HG03066 (cell line): Measurements from ENCODE around the gene GID8.

Source experiments
- ATAC-seq: cut with Tn5 transposase; IDR thresholded peaks from one replicate; pipeline ENCODE4 v1.9.1; 2021; ENCODE audit warnings: low read depth; ENCODE audit not compliant: unreplicated experiment

GID8 gene

DNA sequence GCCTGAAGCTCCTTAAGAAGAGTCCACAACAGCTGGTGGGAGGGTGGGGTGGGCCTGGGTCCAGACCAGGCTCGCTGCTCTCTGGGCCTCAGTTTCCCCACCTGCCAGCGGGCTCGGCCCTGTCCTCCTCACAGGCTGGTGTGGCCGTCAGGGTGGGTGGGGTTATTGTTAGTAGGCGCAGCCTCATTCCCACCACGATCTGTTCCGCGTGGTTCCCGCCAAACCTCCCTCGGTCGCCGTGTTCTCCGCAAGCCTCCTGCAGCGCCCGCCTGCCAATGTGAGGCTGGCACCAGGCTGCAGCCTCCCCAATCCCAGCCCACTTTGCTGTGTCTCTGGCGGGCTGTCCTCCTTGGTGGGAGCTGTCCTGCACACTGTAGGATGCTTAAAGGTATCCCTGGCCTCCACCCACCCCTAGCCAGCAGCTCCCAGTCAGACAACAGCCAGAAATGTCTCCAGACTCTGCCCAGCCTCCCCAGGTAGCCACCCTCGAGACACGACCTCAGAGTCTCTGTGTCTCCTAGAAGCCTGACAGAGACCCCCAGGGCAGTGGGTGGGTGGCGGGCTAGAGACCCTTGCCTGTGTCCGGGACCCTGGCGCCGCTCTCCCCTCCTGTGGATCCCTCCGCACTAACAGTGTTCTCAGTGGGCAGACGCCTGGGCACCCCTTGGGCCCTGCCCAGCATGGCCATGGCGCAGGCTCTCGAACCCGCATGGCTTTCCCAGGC lies 29.8 kb downstream of the GID8 start:
- no peak for ATAC-seq

DNA sequence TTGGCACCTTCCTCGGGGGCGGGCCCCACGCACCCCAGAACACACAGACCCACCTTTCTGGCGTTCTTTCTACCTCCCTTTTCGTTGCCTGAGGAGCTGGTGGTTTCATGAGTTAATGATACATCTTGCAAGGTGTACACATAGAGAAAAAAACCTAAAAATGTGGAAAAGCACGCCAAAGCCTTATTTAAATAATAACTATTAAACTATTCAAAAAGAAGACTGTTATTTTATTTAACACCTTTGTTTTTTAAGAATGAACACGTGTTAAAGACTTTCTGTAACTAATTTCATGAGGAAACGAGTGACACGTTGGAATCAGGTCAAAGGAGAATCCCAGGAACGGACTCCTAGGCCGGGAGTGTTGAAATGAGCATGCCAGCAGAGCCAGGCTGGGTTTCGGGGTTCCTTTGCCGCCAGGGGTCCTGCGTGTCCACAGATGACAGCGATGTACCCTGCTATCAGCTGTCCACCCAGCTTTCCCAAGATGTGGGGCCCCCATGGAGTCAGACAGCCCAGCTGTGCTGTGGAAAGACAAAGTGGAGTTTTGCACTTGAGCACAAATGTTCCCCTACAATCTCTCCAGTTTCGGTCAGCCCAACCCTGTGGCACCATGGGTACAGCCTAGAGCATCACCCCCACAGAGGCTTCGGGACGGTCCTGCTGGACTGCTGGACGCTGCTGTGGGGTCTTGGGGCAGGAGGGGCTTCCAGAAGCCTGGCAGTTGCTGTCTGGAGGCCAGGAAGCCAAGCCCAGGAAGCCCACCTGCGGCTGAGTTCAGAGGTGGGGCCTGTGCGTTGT lies 30.6 kb downstream of the GID8 start:
- ATAC-seq, result no peak

DNA sequence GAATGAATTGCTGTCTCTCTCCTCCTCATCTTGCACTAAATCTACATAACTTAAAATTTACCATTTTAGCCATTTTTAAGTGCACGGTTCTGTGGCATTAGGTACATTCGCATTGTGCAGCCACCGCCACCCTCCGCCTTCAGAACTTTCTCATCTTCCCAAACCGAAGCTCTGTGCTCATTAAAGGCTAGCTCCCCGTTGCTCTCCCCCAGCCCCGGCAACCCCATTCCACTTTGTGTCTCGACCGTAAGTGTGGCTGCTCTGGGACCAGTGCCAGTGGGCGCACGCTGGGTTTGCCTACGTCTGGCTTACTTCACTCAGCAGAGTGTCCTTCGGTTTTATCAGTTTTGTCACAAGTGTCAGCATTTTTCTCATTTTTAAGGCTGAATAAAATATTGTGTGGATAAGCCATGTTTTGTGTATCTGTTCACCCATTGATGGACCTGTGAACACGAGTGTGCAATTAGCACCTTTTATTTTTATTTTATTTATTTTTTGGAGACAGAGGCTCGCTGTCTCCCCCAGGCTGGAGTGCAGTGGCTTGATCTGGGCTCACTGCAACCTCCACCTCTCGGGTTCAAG lies 31.3 kb downstream of the GID8 start:
- no peak for ATAC-seq

DNA sequence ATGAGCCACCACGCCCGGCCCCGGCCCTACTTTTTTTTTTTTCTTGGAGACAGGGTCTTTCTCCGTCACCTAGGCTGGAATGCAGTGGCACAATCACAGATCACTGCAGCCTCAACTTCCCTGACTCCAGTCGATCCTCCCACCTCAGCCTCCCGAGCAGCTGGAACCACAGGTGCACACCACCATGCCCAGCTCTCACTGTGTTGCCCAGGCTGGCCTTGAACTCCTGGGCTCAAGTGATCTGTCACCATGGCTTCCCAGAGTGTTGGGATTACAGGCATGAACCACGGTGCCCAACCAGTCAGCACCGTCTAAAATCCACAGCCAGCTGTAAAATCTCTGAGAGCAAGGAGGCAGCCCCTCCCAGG lies 32.0 kb downstream of the GID8 start:
- ATAC-seq, result no peak

DNA sequence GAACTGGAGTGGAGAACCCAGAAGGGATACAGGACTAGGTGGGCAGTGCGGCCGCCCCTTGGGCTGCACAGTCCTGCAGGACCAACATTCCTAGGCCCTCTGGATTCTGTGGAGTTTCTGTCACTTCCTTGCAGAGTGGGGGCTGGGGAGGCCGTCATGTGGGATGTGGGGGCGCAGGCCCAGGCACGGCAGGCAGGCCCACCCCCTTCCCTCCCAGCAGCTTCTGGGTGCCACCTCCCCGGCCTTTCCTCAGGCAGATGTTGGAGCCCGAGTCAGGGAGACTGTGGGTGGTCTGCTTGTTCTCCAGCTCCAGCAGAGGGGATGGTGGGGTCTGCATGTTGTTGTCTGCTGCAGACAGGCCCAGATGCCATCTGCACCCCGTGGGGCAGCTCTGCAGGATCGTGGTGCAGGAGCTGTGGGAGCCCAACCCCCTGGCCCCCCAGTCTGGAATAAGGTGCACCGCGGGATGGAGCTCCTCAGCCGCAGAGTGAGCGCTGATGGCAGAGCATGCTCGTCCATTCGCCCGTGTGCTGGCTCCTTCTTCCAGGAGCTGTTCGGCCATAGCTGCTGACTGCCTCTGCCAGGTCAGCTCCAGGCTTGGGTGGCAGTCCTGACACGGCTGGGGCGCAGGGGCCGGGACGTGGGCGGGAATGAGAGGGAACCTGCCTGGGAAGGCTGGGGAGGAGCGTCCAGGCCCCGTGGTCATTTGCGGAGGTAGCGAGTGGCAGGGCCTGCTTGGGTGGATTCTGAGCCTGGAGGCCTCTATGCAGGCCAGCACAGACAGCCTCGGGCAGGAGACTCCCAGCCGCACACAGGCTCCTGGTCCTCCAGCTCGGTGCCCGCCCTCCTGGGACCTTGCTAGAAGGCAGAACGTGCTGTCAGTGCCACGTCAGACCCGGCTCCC lies 32.6 kb downstream of the GID8 start:
- no peak for ATAC-seq

DNA sequence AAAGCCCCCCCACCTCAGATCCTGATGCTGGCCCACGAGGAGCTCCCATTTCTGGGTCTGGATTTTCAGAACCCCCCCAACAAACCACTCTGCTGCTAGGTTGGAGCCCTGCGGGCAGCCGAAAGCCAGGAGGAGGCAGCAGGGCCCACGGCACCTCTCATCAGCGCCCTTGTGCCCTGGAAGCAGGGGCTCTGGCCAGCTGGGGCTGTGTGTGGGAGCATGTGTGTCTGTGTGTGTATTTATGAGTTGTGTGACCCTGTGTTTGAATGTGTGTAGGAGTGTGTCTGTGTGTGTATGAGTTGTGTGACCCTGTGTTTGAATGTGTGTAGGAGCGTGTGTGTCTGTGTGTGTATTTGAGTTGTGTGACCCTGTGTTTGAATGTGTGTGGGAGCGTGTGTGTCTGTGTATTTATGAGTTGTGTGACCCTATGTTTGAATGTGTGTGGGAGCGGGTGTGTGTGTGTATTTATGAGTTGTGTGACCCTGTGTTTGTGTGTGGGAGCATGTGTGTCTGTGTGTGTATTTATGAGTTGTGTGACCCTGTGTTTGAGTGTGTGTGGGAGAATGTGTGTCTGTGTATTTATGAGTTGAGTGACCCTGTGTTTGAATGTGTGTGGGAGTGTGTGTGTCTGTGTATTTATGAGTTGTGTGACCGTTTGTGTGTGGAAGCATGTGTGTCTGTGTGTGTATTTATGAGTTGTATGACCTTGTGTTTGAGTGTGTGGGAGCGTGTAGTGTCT lies 33.4 kb downstream of the GID8 start:
- ATAC-seq, result no peak

DNA sequence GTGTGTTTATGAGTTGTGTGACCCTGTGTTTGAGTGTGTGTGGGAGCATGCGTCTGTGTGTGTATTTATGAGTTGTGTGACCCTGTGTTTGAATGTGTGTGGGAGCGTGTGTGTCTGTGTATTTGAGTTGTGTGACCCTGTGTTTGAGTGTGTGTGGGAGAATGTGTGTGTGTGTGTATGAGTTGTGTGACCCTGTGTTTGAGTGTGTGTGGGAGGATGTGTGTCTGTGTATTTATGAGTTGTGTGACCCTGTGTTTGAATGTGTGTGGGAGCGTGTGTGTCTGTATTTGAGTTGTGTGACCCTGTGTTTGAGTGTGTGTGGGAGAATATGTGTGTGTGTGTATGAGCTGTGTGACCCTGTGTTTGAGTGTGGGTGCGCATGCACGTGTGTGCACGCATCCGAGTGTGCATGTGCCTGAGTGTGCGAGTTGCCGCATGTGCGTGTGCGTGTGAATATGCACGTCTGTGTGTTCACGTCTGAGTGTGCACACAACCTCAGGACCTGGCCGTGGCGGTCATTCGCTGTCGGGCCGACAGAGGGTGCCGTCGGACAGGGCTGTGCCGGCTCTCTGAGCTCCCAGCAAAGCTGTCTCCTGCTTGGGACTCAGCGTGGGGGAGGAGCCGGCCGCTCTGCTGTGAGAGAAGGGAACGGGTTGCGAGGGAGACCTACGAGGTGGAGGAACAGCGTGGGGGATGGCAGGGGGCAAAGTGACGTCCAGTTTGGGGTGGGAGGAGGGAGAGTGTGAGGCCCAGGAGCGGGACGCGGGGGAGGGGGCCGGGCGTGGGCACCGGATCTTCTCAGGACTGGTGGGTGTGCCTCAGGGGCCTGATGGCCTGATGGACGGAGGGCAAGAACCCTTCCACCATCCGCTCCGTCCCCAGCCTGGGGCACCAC lies 34.2 kb downstream of the GID8 start:
- ATAC-seq, result no peak

DNA sequence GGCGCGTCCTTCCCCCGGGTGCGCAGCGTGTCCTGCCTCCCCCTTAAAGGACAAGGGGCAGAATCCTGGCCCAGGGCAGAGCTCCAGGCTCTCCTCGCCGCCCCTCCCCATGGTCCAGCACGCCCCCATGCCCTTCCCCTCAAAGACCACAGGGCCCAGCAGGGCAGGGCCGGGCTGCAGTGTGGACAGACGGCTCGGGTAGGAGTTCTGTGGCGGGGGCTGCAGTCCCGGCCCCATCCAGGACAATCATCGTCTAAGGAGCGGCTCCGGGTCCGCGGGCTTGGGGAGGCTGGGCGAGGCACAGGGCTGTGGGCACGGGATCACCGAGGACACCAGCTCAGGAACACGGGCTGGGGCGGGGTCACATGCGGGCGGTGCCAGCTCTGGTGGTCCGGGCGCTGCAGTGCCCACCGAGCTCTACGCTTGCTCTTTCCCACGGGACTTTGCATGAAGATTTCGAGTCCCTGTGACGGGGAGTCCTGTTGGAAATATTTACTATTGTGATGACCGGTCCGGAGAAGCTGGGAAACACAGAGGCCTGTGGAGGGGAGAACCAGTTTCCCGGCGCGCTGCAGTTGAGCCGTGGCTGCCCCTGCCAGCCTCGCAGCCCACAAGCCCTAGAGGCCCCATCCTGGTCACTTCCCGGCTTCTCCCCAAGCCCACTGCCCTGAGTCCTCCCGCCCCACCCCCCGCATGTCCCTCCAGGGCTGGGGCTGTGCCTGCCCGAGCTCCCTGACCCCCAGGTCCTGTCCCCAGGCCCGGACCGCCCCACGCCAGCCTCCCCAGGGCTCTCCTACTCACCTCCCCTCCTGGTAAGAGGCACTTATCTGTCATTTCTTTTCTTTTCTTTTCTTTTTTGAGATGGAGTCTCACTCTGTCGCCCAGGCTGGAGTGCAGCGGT lies 35.1 kb downstream of the GID8 start:
- ATAC-seq, result no peak

DNA sequence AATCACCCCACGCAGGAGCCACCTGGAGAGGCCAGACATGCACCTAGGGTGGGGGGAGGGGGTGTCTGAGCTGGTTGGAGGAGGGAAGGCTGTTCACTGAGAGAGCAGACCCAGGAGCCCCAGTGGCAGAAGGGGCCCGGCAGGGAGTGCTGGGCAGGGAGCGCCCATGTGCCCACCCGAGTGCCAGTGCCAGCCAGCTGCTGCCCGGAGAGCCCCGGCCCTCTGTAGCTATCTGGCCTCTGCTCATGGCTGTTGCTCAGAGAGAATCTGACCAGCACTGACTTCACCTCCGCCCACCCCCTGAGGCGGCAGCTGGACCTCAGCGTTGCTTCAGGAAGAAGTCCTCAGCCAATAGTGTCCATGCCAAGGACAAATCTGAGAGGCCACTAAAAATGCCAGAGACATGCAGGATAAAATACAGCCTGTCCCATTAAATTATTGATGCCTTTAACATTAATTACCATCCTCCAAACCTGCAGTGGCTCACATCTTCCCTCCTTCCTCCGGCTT lies 37.4 kb downstream of the GID8 start:
- ATAC-seq, result no peak

DNA sequence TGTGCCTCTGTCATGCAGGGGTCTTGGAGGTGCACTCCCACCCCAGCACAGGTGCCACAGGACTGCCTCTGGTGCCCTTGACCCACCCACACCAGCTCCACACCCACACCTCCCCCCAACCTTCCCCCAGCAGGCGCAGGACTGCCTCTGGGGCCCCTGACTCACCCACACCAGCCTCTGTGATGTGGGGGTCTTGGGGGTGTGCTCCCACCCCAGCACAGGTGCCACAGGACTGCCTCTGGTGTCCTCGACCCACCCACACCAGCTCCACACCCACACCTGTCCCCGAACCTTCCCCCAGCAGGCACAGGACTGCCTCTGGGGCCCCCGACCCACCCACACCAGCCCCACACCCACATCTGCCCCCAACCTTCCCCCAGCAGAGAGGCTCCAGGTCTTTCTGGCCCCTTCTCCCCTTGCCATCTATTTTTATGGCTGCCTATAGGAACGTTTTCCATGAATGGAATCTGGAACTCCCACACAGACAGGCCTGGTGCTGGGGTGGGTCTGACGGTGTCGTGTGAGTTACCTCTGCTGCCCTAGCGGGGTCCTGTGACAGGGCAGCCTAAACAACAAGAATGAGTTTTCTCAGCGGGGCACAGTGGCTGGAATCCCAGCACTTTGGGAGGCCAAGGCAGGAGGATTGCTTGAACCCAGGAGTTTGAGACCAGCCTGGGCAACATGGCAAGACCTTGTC lies 38.0 kb downstream of the GID8 start:
- no peak for ATAC-seq

DNA sequence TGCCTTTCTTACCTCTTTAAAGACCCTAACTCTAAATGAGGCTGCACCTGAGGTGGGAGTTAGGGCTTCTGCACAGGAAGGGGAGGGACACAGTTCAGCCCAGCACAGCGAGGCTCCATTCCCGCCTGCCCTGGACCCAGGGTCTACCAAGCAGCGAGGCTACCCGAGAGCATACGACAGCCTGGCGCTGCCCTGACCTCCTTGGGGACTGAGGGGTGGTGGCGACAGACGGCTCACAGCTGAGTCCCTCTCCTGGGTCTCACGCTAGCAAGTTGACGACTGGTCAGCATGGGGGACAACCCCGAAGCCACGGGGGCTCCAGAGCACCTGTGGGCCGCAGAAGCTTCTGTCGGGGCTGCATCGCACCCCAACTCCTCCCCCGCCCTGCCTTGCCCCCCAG lies 38.9 kb downstream of the GID8 start:
- ATAC-seq, result no peak

DNA sequence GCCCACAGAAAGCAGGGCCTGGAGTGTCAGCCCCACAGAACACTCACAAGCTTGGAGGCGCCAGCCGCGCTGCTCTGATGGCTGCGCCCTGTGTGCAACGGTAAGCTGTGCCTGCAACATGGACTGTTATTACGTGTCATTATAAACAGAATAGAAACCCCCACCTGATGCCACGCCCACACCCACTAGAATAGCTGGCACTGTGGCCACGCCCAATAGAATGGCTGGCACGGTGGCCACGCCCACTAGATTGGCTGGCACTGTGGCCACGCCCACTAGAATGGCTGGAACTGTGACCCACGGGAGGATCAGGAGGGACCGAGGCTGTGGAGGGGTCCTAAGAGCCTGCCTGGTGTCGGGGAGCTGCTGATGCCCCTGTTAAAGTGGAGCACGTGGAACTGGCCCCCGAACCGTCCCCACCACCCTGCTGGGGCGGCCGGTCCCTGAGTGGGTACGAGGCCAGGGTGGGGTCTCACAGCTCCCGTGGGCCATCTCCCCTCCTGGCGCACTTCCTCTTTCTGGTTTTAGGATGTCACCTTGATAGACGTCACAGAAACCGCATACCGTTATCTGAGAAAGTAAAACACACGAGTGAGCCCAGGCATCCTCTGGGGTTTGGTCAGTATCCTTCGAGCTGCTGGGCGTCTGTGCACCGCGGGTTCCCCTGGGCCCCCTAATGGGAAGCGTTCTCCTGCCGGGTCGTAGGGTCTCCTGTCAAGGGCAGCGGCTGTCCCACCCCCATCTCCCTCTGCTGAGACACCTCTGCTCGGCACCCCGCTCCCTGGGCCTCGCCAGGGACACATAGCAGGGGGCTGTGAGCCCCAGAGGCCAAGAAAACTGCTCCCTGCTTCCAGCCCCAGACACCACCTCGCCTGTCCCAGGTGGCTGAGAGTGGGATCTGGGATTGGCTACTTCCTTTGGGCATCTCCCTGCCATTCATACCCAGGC lies 39.9 kb downstream of the GID8 start:
- peak; percentile 56 for ATAC-seq

DNA sequence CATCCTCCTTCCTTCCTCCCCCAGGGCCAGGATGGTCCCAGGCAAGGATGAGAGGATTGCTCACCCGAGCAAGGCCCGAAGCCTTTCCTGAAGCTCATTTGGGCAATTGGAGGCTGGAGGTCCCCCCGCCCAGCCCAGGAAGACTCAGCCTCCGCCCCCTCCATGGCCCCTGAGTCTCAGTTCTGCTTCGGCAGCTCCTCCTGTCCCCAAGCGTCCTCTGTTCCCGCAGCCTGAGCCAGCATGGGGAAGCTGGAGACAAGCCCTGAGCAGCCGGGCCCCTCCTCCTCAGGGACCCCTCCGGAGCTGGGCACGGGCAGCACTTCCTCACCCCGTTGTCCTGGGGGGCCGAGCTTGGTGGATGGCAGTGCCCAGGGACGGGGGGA lies 40.6 kb downstream of the GID8 start:
- no peak for ATAC-seq

DNA sequence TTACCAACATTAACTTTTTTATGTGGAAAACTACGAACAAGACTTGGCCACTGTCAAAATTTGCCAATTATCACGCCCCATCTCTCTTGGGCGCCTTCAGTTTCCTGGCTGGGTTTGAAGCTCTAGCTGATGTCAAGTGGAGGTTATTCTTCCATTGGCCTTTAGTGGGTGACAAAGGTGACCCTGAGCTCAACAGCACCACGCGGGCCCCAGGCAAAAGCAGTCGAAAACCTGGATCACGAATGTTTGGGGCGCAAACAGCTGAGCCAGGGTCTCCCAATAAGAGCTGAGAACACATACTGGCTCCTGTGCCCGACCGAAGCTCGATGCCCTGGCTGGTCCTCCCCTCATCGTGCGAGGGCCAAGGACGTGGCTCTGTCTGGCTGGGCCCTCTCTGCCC lies 41.4 kb downstream of the GID8 start:
- no peak for ATAC-seq

DNA sequence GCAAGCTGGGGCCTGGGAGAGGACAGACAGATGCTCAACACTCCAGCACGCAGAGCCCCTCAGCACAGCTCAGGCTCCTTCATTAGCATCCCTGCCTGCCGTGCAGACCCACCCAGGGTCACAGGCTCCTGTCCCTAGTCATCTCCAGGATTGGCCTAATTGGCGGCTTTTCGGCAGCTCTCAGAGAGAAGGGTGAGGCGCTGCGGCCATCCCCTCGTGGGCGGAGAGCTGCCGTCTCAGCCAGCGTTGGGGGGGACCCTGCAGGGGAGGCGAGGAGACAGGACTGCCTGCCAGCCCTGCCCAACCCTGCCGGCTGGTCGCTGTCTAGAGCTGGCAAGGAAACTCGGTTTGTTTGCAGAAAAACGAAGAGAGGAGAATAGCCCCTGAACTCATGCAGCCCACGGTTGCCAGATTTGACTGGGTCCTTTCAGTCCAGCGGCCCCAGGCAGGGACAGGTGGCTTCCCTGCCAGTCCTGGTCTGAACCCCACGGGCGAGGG lies 42.0 kb downstream of the GID8 start:
- ATAC-seq, result no peak

DNA sequence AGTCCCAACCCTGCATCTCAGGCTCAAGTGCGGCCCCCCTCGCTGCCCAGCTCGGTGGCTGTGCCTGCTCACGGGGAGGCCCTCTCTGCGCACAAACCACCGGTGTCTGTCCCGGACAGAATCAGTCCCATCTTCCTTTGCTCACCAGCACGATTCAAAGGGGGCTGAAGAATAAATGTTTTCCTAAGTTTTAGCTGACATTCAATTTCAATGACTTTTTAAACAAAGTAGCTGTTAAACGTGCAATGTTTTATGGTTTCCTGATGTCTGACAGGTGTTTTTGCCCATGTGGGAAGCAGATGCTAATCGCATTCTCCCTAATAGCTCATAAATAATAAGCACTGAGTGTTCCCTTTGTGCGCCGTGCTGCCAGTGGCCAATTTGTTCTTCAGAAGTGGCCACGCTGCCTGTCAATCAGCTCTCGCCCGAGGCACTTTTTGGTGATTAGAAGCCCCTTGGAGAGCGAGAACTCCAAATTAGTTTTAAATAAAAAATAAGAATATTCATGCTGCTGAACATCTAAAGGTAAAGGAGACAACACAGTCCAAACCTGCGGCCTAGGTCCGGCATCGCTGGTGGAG lies 42.5 kb downstream of the GID8 start:
- ATAC-seq, result no peak
